ENCODE data around the gene STING1.
A peak's percentile ranks its signal among the peaks of the same experiment; 100 is the strongest.
"Not testable (repeated sequence)": the region's sequence is repeated elsewhere in the genome, so short reads cannot be mapped to it uniquely, and the experiment has no call there.

The STING1 gene

GRCh38 chr5:139446956-139447779 is 35.4 kb downstream of the STING1 start:
- H3K4me3 ChIP-seq (ENCODE audit: low read depth, low read length): no peak overlapping the region
- no peak for DNase-seq (ENCODE audit: low read depth)

DNA sequence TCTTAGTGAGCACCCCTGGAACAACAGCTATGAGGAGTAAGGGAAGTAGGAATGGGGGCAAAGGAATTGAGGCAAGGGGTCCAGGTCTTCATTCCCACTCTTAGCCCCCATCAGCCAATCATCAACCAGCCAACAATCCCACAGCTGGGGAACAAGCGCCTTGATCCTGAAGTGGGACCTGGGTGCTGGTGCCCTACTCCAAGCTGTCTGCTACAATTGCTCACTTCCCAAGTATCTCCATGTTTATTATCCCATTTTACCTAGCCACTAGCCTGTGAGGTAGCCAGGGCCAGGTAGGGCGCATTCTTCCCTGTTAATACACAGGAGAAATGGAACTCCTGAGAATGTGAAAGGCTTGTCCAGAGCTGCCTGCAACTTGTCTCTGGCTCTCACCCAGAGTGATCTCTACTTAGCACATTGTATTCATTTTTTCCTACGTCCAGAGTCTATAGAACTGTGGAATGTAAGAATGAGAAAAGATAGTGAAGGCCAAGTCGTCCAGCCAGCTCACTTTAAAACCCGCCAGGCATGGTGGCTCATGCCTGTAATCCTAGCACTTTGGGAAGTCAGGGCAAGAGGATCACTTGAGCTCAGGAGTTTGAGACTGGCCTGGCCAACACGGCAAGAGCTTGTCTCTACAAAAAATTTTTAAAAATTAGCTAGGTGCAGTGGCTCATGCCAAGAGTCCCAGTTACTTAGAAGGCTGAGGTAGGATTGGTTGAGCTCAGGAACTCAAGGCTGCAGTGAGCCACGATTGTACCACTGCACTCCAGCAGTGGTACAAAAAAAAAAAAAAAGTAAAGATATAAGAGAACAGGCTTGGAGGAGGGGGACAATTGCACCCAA is 37.0 kb downstream of the STING1 start:
- H3K4me3 ChIP-seq (ENCODE audit: low read depth, low read length): no peak overlapping the region
- DNase-seq (ENCODE audit: low read depth): no peak

DNA sequence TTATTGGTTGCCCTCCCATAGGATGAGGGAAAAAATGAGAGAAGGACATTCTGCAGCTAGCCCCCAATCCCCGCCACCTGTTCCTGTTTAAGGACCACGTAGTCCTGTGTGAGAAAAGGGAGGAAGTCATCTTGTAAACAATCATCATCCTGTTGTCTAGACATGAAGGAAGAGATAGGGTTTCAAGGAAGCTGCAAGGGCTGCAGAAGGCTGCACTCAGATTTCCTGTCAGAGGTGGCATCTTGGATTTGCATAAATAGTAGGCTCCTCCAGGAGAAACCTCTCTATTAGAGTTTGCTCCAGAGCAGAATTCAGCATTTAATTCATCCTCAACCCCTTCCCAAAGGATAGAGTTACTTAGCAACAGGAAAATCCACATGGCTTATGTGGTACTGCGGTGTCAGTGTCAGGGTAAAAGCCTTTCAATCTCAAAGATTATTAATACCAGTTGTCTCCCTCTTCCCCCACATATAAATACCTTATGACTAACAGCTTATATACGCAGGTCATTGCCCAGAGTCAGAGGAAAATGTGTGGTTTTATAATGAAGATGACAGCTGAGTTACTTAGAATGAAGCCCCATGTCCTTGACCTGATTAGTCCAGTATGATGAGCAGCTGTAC is 38.6 kb downstream of the STING1 start:
- no peak for DNase-seq (ENCODE audit: low read depth)
- no peak overlapping the region for H3K4me3 ChIP-seq (ENCODE audit: low read depth, low read length)

DNA sequence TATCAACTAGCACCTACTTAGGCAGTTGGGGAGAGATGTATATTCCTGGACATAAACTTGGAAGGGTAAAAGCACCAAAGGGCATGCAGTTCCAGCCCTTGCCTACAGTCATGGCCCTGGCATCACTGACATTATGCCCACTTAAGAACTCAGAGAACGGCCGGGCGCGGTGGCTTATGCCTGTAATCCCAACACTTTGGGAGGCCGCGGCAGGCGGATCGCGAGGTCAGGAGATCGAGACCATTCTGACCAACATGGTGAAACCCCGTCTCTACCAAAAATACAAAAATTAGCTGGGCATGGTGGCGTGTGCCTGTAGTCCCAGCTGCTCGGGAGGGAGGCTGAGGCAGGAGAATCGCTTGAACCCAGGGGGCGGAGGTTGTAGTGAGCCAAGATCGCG is 42.1 kb downstream of the STING1 start:
- not testable (repeated sequence) for H3K4me3 ChIP-seq (ENCODE audit: low read depth, low read length); DNase-seq (ENCODE audit: low read depth)

DNA sequence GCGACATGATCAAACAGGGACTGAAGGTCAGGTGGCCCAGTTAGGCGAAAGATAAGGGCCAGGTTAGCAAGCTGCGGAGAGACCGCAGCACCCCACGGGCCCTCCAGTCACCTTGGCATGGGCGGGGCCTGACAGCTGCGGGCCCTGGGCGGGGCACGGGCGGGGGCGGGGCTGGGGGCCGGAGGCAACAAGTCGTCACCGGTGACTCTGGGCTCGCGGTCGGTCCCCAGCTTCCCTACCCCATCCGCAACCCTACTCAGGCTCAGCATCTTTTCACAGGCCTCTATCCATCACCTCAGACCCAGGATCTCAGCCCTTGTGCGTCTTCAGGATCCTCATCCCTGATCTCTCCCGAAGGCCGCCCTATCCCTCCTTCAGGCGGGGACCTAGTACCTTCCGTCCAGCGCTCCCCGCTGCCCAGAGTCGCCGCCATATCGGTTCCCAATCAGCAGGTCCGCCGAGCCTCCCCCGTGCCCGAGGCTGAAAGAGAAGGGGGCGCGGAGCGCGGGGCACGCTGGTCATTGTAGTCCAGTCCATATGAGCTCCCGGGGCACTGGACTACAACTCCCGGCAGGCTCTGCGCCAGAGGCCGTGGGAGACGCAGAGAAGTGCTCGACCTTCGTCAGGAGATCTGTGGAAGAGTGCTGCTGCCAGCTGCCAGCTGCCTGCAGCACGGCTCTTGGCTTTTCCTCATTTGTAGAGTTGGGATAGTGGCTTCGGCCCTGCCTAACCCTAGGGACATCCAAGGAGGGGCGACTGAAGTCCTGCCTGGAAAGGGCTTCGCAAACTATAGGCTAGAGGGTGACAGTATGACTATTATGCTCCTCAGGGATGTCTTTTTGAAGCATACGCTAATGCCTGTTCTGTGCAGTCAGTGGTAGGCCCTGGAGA is 43.3 kb downstream of the STING1 start, which contains the start of gene DNAJC18:
DNAJC18 (minus strand) TSS at position 513 of the 891 bp plus-strand sequence; CDS start at position 433, 80 bp downstream.
- peak; percentile 71 for DNase-seq (ENCODE audit: low read depth)
- peak within 1 kb of the TSS; percentile 76 for H3K4me3 ChIP-seq (ENCODE audit: low read depth, low read length)

- H3K4me3 ChIP-seq (ENCODE audit: low read depth, low read length): peak overlapping the region; percentile 76
- DNase-seq (ENCODE audit: low read depth): no peak
Measured at GRCh38 chr5:139438707-139439012, 43.9 kb downstream of the STING1 start.

DNA sequence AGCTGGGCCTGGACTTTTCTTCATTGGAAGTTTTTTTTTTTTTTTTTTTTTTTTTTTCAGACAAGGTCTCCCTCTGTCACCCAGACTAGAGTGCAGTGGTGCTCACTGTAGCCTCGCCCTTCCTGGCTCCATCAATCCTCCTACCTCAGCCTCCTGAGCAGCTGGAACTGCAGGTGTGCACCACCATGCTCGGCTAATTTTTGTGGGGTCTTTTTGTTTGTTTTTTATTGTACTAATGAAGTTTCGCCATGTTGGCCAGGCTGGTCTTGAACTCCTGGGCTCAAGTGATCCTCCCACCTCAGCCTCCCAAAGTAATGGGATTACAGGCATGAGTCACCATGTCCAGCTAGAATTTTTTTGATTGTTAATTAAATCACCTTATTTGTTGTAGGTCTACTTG is 46.9 kb downstream of the STING1 start:
- no peak for DNase-seq (ENCODE audit: low read depth)
- H3K4me3 ChIP-seq (ENCODE audit: low read depth, low read length): no peak overlapping the region

DNA sequence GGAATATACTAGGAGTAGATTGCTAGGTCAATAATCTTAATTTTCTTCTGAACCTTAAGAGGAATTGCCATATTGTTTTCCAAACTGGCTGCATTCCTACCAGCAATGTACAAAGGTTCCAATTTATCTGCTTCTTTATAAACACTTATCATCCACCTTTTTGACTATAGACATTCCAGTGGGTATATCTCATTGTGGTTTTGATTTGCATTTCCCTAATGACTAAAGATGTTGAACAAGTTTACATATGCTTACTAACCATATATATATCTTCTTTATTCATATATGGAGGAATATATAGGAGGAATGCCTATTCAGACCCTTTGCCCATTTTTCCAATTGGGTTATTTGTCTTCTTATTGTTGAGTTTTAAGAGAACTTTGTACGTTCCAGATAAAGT is 50.9 kb downstream of the STING1 start:
- H3K4me3 ChIP-seq (ENCODE audit: low read depth, low read length): no peak overlapping the region
- DNase-seq (ENCODE audit: low read depth): no peak

DNA sequence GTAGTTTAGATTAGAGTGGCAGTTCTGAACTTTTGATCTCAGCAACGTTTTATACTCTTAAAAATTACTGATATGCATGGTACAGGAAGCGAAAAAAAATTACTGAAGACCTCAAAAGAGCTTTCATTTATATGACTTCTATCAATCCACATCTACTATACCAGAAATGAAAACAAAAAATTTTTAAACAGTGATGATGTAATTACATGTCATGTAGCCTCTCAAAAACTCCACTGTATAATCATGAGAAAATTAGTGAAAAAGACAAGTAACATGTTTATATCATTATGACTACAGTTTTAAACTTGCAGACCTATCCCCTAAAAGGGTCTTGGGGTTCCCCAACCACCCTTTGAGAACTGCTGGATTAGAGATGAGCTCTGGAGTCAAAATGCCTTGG is 52.5 kb downstream of the STING1 start:
- H3K4me3 ChIP-seq (ENCODE audit: low read depth, low read length): no peak overlapping the region
- DNase-seq (ENCODE audit: low read depth): no peak

DNA sequence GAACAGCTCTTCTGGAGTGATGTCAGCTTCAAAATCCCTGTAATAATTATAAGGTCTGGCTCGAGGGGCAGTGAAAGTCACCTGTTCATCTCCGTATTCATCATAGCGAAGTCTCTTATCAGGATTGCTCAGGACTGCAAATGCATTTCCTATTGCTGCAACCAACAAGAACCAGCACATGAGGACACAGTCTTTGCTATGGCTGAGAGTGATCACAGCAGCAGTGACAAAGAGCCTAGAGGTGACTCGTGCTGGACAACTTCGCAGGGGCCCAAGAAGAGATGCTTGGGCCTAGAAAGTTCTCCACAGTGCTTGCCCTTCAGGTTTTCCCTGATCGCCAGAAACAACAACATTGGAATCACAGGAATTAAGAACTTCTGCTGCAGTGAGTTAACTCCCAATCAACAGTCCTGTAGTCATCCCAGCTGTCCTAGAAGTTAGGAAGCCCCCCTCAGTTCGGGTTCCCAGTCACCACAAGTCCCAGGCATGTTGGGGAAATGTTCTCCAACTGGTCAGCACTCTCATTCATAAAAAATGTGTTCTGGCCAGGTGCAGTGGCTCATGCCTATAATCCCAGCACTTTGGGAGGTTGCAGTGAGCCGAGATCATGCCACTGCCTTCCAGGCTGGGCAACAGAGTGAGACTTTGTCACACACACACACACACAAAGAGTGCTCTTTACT is 56.2 kb downstream of the STING1 start:
- no peak overlapping the region for H3K4me3 ChIP-seq (ENCODE audit: low read depth, low read length)
- DNase-seq (ENCODE audit: low read depth): no peak

Data from skeletal muscle cell (primary cell).